ENCODE results near the gene SCAP.
A peak's percentile ranks its signal among the peaks of the same experiment; 100 is the strongest.
"Not testable (repeated sequence)": the region's sequence is repeated elsewhere in the genome, so short reads cannot be mapped to it uniquely, and the experiment has no call there.

SCAP gene

DNA sequence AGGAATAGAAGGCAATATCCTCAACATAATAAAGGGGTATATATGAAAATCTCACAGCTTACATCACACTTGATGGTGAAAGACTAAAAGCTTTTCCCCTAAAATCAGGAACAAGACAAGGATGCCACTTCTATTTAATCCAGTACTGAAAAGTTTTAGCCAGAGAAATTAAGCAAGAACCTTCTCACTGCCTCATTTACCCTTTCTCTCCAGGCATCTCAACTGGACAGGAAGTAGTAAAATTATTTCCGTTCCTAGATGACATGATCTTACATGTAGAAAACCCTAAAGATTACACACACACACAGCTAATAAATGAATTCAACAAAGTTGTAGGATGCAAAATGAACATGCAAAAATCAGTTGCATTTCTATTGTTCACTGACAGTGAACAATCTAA is 11.2 kb downstream of the SCAP start:
- TF ChIP-seq, protein P1, sequence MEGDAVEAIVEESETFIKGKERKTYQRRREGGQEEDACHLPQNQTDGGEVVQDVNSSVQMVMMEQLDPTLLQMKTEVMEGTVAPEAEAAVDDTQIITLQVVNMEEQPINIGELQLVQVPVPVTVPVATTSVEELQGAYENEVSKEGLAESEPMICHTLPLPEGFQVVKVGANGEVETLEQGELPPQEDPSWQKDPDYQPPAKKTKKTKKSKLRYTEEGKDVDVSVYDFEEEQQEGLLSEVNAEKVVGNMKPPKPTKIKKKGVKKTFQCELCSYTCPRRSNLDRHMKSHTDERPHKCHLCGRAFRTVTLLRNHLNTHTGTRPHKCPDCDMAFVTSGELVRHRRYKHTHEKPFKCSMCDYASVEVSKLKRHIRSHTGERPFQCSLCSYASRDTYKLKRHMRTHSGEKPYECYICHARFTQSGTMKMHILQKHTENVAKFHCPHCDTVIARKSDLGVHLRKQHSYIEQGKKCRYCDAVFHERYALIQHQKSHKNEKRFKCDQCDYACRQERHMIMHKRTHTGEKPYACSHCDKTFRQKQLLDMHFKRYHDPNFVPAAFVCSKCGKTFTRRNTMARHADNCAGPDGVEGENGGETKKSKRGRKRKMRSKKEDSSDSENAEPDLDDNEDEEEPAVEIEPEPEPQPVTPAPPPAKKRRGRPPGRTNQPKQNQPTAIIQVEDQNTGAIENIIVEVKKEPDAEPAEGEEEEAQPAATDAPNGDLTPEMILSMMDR (conservative IDR thresholded peaks at IDR 0.05; ENCODE audit: low read depth, low read length) = no peak
- no peak overlapping the region for H3K4me3 ChIP-seq (ENCODE audit: low read depth, low read length)
- DNase-seq (ENCODE audit: low read depth) = no peak

GRCh38 chr3:47459534-47460085 is 16.1 kb downstream of the SCAP start:
- not testable (repeated sequence) for DNase-seq (ENCODE audit: low read depth)

DNA sequence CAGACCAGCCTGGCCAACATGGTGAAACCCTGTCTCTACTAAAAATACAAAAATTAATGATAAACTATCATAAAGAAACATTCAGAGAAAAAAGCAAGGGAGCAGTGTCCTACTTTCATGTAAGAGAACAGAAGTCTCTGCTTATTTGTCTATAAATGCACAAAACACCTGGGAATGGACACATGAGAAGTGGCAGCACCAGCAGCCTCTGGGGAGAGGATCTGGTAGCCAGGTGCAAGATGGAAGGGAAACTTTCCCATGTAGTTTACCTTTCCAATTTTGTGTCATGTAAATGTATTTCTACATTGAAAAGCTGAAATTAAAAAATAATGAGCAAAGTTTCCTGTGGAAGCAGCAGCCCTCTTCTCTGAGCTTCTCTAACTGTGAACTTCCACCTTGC is 18.8 kb downstream of the SCAP start:
- DNase-seq (ENCODE audit: low read depth) = no peak
- TF ChIP-seq, protein P1 (conservative IDR thresholded peaks at IDR 0.05; ENCODE audit: low read depth, low read length) = no peak
- no peak overlapping the region for H3K4me3 ChIP-seq (ENCODE audit: low read depth, low read length)

More at GRCh38 chr3:47459534-47460085, 16.1 kb downstream of the SCAP start:
- H3K4me3 ChIP-seq (ENCODE audit: low read depth, low read length) = not testable (repeated sequence)

DNA sequence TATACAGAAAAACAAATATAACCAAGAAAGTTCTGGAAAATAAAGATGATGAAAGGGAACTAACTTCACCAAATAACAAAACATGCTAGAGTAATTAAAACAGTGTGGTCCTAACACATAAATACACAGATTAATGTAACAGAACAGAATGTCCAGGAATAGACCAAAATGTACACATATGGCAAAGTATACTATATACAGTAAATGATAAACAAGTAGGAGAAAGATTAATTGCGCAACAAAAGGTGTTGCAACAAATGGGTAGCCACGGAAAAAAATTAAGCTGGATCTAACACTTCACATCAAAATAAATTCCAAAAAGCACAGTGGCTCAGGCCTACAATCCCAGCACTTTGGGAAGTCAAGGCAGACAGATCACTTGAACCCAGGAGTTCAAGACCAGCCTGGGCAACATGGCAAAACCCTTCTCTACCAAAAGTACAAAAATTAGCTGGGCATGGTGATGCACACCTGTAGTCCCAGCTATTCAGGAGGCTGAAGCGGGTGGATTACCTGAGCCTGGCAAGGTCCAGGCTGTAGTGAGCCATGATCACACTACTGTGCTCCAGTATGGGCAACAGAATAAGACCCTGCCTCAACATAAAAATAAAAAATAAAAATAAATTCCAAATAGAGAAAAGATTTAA is 19.8 kb downstream of the SCAP start:
- DNase-seq (ENCODE audit: low read depth) = peak; percentile 39
- no peak overlapping the region for H3K4me3 ChIP-seq (ENCODE audit: low read depth, low read length)
- TF ChIP-seq, protein P1 (conservative IDR thresholded peaks at IDR 0.05; ENCODE audit: low read depth, low read length) = no peak

DNA sequence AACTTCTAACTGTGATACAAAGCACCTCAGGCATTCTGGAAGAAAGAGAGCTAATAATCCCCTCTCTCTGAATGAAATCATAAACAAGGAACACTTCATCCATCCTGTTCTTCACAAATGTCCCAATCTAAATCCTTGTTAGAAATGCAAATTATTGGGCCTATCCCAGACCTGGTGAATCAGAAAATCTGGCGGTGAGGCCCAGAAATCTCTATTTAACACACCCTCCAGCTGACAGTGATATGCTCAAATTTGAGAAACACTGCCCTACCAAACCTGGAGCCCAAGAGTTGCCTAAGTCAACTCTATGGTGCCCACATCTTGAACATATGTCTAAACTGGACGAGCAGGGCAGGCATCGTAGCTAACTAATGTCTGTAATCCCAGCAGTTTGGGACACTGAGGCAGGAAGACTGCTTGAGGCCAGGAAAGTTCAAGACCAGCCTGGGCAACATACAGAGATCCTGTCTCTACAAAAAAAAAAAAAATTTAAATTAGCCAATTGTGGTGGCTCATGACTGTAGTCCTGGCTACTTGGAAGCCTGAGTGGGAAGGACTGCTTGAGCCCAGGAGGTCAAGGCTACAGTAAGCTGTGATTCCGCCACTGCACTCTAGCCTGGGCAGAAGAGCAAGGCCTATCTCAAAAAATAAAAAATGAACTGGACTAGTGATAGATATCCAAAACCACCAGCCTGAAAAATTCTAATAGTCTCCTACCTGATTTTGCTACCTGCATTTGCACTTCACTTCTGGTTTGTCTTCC is 23.1 kb downstream of the SCAP start:
- no peak for DNase-seq (ENCODE audit: low read depth)
- TF ChIP-seq, protein P1 (conservative IDR thresholded peaks at IDR 0.05; ENCODE audit: low read depth, low read length) = no peak

GRCh38 chr3:47444103-47444502 is 31.6 kb downstream of the SCAP start:
- TF ChIP-seq, protein P1 (conservative IDR thresholded peaks at IDR 0.05; ENCODE audit: low read depth, low read length) = no peak
- DNase-seq (ENCODE audit: low read depth) = peak; percentile 32
- H3K4me3 ChIP-seq (ENCODE audit: low read depth, low read length) = no peak overlapping the region

More for the DNA sequence above, 23.1 kb downstream of the SCAP start:
- no peak overlapping the region for H3K4me3 ChIP-seq (ENCODE audit: low read depth, low read length)

DNA sequence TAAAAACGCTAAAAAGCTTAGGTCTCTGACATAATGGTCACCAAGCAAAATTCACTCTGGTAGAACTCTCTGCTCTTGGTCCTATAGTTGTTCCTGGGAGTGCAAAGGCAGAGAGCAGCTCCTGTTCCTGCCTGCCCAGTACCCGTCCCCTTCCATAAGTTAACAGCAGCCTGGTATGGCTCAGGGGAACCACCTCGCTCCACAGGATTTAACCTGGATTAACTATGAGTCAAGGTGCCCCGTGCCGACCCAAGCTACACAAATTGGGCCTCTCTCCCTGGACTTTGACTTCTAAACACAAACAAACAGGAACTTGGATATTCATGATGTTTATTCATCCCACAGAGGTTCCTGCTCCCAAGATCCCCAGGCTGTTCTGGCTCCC is 32.1 kb downstream of the SCAP start:
- TF ChIP-seq, protein P1 (conservative IDR thresholded peaks at IDR 0.05; ENCODE audit: low read depth, low read length) = no peak
- no peak overlapping the region for H3K4me3 ChIP-seq (ENCODE audit: low read depth, low read length)

More for the DNA sequence above, 32.1 kb downstream of the SCAP start:
- DNase-seq (ENCODE audit: low read depth) = no peak
